ENCODE results near the gene PPP2R1B. TPM values are rescaled to one million over a fixed set of nuclear protein-coding genes. Genes with fewer than 3 reads are reported as not detected.

Gene PPP2R1B
- total and polyA plus RNA-seq, 12 donors = 5.8 to 16.8 (median 10.7) TPM

- no peak overlapping the region for H3K4me3 ChIP-seq
- ATAC-seq = no peak
- peak overlapping the region in 1 of 10 donors; percentile 16 for H3K27ac ChIP-seq
- H3K36me3 ChIP-seq = peaks cover 0 to 50% (median 9%) of the 10 kb centered on the region in 9 donors
- intact Hi-C loops (cut with DNase I) = no loop called here
- no peaks in the 10 kb centered on the region for H3K9me3 ChIP-seq
- 92 to 94% methylated on average over 3 of the region's 3 CpGs for WGBS, 2 donors
- peaks cover 7 to 44% (median 24%) of the 10 kb centered on the region in 9 donors for H3K4me1 ChIP-seq
- DNase-seq = no peak
- TF ChIP-seq CTCF (IDR thresholded peaks at IDR 0.05) = no peak
- no peaks in the 10 kb centered on the region for H3K27me3 ChIP-seq
Measured at GRCh38 chr11:111691741-111692140, 74.4 kb downstream of the PPP2R1B start.

GRCh38 chr11:111691176-111691575 is 75.0 kb downstream of the PPP2R1B start:
- 91 to 92% methylated on average over 2 of the region's 2 CpGs for WGBS, 2 donors

GRCh38 chr11:111688013-111688412 is 78.2 kb downstream of the PPP2R1B start:
- peak in 1 of 8 donors; percentile 28 for ATAC-seq
- peaks cover 0 to 12% (median 0%) of the 10 kb centered on the region in 9 donors for H3K4me1 ChIP-seq
- 91 to 92% methylated on average over 7 of the region's 7 CpGs for WGBS, 2 donors
- no peak overlapping the region for H3K4me3 ChIP-seq
- no peak for TF ChIP-seq CTCF (IDR thresholded peaks at IDR 0.05)
- H3K27ac ChIP-seq = peak overlapping the region in 4 of 10 donors; percentile 3 to 29 (median 12)
- H3K27me3 ChIP-seq = no peaks in the 10 kb centered on the region
- H3K9me3 ChIP-seq = no peaks in the 10 kb centered on the region
- H3K36me3 ChIP-seq = peaks cover 0 to 67% (median 9%) of the 10 kb centered on the region in 9 donors
- intact Hi-C loops (cut with DNase I) = no loop called here
- DNase-seq = no peak

More at GRCh38 chr11:111691176-111691575, 75.0 kb downstream of the PPP2R1B start:
- intact Hi-C loops (cut with DNase I) = no loop called here
- TF ChIP-seq CTCF (IDR thresholded peaks at IDR 0.05) = no peak
- Histone ChIP-seq H3K9me3 (no peaks in the 10 kb centered on the region), H3K4me3 (no peak overlapping the region), H3K27me3 (no peaks in the 10 kb centered on the region), H3K27ac (no peak overlapping the region), H3K36me3 (peaks cover 0 to 53% (median 9%) of the 10 kb centered on the region in 9 donors), H3K4me1 (peaks cover 7 to 39% (median 24%) of the 10 kb centered on the region in 9 donors)
- no peak for ATAC-seq
- no peak for DNase-seq

GRCh38 chr11:111684251-111684650 is 81.9 kb downstream of the PPP2R1B start:
- no peak for ATAC-seq
- H3K4me3 ChIP-seq = no peak overlapping the region
- WGBS, 2 donors = 92 to 96% methylated on average over 2 of the region's 2 CpGs
- H3K9me3 ChIP-seq = no peaks in the 10 kb centered on the region
- TF ChIP-seq CTCF (IDR thresholded peaks at IDR 0.05) = no peak
- intact Hi-C loops (cut with DNase I) = no loop called here
- no peaks in the 10 kb centered on the region for H3K27me3 ChIP-seq
- peaks cover 0 to 12% (median 5%) of the 10 kb centered on the region in 9 donors for H3K4me1 ChIP-seq
- no peak for DNase-seq
- peaks cover 0 to 44% (median 9%) of the 10 kb centered on the region in 9 donors for H3K36me3 ChIP-seq
- no peak overlapping the region for H3K27ac ChIP-seq
